GM13976 (cell line): ENCODE measurements around the gene C11orf65.
"Not testable (repeated sequence)": the region's sequence is repeated elsewhere in the genome, so short reads cannot be mapped to it uniquely, and the experiment has no call there.

ENCODE experiments used
- DNase-seq: peaks from one replicate; pipeline ENCODE4 v3.0.0; 2012; ENCODE audit warnings: low spot score
- in situ Hi-C: fragments of 300-500 bp; cut with MboI; formaldehyde crosslinking; loops from one replicate; pipeline ENCODE4 v1.12.0; 2022; ENCODE audit warnings: low sequenced_read_pairs, mixed read lengths, inconsistent platforms; ENCODE audit not compliant: unreplicated experiment
- TF ChIP-seq, protein P1 (sequence below): IDR thresholded peaks from 2 replicates; pipeline ENCODE4 v1.5.1; 2012; ENCODE audit warnings: borderline replicate concordance, mild to moderate bottlenecking; ENCODE audit not compliant: insufficient read depth; ENCODE audit errors: extremely low read depth, missing control alignments, control extremely low read depth

The C11orf65 gene

DNA sequence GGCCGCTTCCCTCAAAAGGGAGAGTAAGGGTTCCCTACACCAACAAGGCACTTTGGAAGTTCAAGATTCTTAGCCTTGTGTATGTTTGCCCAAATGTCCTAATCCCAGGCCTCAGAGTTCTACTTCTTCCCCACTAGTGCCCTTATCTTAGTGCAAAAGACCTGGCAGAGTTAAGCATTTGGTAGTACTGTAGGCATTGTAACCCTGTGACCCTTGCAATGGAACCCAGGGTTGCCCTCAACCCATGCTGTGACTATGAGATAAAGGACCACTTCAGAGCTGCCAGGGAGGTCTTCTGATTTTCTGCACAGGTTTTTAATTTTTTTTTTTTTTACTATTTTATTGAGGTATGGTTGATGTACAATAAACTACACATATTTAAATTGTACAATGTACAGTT lies 65.1 kb downstream of the C11orf65 start:
- DNase-seq = no peak
- TF ChIP-seq, protein P1, sequence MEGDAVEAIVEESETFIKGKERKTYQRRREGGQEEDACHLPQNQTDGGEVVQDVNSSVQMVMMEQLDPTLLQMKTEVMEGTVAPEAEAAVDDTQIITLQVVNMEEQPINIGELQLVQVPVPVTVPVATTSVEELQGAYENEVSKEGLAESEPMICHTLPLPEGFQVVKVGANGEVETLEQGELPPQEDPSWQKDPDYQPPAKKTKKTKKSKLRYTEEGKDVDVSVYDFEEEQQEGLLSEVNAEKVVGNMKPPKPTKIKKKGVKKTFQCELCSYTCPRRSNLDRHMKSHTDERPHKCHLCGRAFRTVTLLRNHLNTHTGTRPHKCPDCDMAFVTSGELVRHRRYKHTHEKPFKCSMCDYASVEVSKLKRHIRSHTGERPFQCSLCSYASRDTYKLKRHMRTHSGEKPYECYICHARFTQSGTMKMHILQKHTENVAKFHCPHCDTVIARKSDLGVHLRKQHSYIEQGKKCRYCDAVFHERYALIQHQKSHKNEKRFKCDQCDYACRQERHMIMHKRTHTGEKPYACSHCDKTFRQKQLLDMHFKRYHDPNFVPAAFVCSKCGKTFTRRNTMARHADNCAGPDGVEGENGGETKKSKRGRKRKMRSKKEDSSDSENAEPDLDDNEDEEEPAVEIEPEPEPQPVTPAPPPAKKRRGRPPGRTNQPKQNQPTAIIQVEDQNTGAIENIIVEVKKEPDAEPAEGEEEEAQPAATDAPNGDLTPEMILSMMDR = no peak
- in situ Hi-C loops = no loop called here

- TF ChIP-seq, protein P1 = no peak
- in situ Hi-C loops = no loop called here
- no peak for DNase-seq
These were observed 68.9 kb downstream of the C11orf65 start for GRCh38 chr11:108398439-108398838.

- DNase-seq, in situ Hi-C loops: not testable (repeated sequence)
These were observed 70.7 kb downstream of the C11orf65 start for GRCh38 chr11:108396672-108397071.

DNA sequence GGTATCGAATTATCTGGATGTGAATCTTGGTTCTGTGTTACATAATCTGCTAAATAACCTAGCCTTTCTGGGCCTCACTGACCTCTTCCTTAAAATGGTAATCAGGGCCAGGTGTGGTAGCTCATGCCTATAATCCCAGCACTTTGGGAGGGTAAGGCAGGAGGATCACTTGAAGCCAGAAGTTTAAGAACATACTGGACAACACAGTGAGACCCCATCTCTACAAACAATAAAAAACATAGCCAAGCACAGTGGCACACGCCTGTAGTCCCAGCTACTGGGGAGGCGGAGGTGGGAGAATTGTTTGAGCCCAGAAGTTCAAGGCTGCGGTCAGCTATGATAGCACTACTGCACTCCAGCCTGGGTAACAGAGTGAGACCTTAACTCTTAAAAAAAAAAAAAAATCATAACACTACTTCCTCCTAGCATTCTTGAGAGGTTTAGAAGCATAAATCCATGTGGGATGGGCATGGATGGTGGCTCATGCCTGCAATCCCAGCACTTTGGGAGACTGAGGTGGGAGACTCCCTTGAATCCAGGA lies 72.5 kb downstream of the C11orf65 start:
- in situ Hi-C loops = no loop called here
- no peak for DNase-seq
- TF ChIP-seq, protein P1 = no peak

- in situ Hi-C loops = no loop called here
- no peak for DNase-seq
- TF ChIP-seq, protein P1 = no peak
These were observed 74.3 kb downstream of the C11orf65 start for GRCh38 chr11:108393046-108393445.

GRCh38 chr11:108392353-108392752 lies 75.0 kb downstream of the C11orf65 start:
- DNase-seq = no peak
- TF ChIP-seq, protein P1 = no peak
- in situ Hi-C loops = no loop called here

- TF ChIP-seq, protein P1 = no peak
These were observed 78.8 kb downstream of the C11orf65 start for GRCh38 chr11:108388576-108388975.

GRCh38 chr11:108373505-108373904 lies 93.8 kb downstream of the C11orf65 start:
- in situ Hi-C loops, DNase-seq: not testable (repeated sequence)

More at GRCh38 chr11:108388576-108388975, 78.8 kb downstream of the C11orf65 start:
- DNase-seq = no peak
- in situ Hi-C loops = no loop called here
